ENCODE measurements around the gene FADS3. TPM values are rescaled to one million over a fixed set of nuclear protein-coding genes. Genes with fewer than 3 reads are reported as not detected.

The FADS3 gene
- total RNA-seq, 2 donors from 2014 or later, result 24.8 to 28.4 TPM

DNA sequence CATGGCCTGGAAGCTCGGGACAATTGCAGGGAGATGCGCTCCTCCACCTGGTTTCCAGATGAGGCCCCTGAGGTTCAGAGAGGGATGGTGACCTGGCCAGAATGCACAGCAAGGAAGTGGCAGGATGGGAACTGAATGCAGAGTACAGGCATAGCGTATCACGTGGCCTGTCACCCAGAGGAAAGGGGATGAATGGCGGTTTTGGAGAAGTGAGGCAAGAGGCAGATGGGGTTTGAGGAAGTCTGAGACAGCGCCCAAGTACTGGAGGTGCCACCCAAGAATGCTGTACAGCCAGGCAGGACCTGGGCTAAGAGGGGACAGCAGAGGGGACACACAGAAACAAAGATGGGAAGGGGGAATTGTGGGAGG lies 21.2 kb upstream of the FADS3 start:
- WGBS, 2 experiments (ENCODE audit: insufficient coverage in 1 of 2, insufficient read length in 1 of 2), result 92% methylated on average over 6 of the region's 6 CpGs

DNA sequence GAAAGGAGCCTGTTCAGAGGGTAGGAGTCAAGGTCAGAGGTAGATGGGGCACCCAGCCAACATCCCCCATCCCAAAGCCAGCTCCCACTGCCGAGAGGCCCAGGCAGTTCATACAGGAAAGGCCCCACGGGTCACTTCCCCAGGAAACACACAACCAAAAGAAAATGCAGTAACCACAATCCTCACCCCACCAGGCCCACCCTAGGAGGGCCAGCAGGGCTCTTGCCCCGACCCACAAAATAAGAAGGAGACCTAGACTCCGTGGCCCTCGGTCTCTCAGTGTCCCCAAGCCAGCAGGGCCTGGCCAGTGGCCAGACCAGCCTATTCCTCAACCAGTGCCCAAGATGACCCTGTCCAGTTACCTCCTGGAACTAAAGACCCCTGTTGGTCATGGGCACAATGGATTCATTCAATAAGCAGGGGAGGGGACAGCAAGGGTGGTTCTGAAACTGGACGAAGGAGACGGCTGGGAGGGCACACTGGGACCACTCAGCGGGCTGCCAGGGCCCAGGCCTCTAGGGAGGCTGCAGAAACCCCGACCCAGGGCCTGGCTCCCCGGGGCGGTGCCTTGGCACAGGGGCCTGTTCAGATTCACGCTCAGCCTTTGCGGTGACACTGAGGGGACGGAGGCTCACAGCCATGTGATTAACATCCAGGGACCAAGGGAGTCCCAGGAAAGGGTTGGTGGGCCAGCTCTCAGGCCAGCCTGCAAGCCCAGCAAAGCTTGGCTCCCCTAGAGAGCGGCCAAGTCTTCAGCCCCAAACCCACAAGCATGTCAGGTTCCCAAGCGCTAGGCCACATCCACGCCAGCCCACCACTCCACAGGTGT lies 20.6 kb upstream of the FADS3 start:
- Histone ChIP-seq H3K36me3 (ENCODE audit: control insufficient read depth, insufficient read depth, low read length) (no peaks in the 10 kb centered on the region), H3K27ac (ENCODE audit: low read depth, low read length) (no peak overlapping the region), H3K4me1 (ENCODE audit: control insufficient read depth, insufficient read depth, low read length) (peaks cover 6% of the 10 kb centered on the region), H3K9me3 (ENCODE audit: control insufficient read depth, low read length) (no peaks in the 10 kb centered on the region), H3K4me3 (ENCODE audit: low read length) (no peak overlapping the region), H3K9ac (ENCODE audit: extremely low read depth, low read length, poor library complexity, severe bottlenecking) (no peak overlapping the region), H3K27me3 (ENCODE audit: control insufficient read depth, insufficient read depth, low read length, poor library complexity, severe bottlenecking) (no peaks in the 10 kb centered on the region)
- 91 to 93% methylated on average over 10 to 17 of the region's 17 CpGs for WGBS, 2 experiments (ENCODE audit: insufficient coverage in 1 of 2, insufficient read length in 1 of 2)
- H3K4me3 Mint-ChIP-seq, result no peak overlapping the region
- peaks cover 2% of the 10 kb centered on the region for H3K36me3 Mint-ChIP-seq (ENCODE audit: low read depth)
- H3K9me3 Mint-ChIP-seq, result no peaks in the 10 kb centered on the region
- peaks cover 4% of the 10 kb centered on the region for H3K4me1 Mint-ChIP-seq
- TF ChIP-seq, protein P1, sequence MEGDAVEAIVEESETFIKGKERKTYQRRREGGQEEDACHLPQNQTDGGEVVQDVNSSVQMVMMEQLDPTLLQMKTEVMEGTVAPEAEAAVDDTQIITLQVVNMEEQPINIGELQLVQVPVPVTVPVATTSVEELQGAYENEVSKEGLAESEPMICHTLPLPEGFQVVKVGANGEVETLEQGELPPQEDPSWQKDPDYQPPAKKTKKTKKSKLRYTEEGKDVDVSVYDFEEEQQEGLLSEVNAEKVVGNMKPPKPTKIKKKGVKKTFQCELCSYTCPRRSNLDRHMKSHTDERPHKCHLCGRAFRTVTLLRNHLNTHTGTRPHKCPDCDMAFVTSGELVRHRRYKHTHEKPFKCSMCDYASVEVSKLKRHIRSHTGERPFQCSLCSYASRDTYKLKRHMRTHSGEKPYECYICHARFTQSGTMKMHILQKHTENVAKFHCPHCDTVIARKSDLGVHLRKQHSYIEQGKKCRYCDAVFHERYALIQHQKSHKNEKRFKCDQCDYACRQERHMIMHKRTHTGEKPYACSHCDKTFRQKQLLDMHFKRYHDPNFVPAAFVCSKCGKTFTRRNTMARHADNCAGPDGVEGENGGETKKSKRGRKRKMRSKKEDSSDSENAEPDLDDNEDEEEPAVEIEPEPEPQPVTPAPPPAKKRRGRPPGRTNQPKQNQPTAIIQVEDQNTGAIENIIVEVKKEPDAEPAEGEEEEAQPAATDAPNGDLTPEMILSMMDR (conservative IDR thresholded peaks at IDR 0.05), result no peak
- H3K27me3 Mint-ChIP-seq (ENCODE audit: insufficient read depth), result peaks cover 8% of the 10 kb centered on the region
- DNase-seq, result peak; percentile 31
- no peak overlapping the region for H3K27ac Mint-ChIP-seq

More for the DNA sequence above, 21.2 kb upstream of the FADS3 start:
- Mint-ChIP-seq H3K4me3 (no peak overlapping the region), H3K27ac (no peak overlapping the region), H3K9me3 (no peaks in the 10 kb centered on the region), H3K36me3 (ENCODE audit: low read depth) (peaks cover under 1% of the 10 kb centered on the region), H3K4me1 (peaks cover 4% of the 10 kb centered on the region), H3K27me3 (ENCODE audit: insufficient read depth) (peaks cover 8% of the 10 kb centered on the region)
- H3K27ac ChIP-seq (ENCODE audit: low read depth, low read length), result no peak overlapping the region
- H3K9ac ChIP-seq (ENCODE audit: extremely low read depth, low read length, poor library complexity, severe bottlenecking), result no peak overlapping the region
- TF ChIP-seq, protein P1 (conservative IDR thresholded peaks at IDR 0.05), result no peak
- H3K4me3 ChIP-seq (ENCODE audit: low read length), result no peak overlapping the region
- H3K4me1 ChIP-seq (ENCODE audit: control insufficient read depth, insufficient read depth, low read length), result peaks cover 6% of the 10 kb centered on the region
- no peaks in the 10 kb centered on the region for H3K27me3 ChIP-seq (ENCODE audit: control insufficient read depth, insufficient read depth, low read length, poor library complexity, severe bottlenecking)
- no peaks in the 10 kb centered on the region for H3K9me3 ChIP-seq (ENCODE audit: control insufficient read depth, low read length)
- DNase-seq, result peak; percentile 31
- H3K36me3 ChIP-seq (ENCODE audit: control insufficient read depth, insufficient read depth, low read length), result no peaks in the 10 kb centered on the region

DNA sequence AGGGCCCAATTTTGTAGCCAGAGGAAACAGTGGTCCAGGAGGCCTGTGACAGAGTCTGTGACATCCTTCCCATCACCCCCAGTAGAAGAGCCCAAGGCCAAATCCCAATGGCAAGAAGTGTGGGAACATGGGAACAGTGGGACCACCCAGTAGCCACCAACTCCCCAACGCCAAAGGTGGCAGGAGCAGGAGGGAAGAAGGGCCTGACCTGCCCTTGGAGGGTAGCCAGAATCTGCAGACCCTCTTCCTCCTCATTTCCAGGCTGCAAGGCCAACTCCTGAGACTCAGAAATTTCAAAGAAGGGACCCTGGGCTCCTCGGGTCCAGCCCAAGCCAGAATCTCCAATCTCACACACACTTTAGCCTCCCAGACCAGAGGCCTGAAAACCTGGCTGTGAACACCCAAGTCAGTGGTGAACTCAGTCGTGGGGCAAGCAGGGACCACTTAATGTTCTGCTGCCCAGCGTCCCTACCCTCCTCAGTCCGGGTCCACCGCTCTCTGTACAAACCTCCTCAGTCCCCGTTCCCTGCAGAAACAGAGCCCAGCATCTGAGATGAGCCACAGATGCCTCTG lies 19.9 kb upstream of the FADS3 start:
- no peak for DNase-seq
- H3K27ac Mint-ChIP-seq, result no peak overlapping the region
- TF ChIP-seq, protein P1 (conservative IDR thresholded peaks at IDR 0.05), result no peak
- Histone ChIP-seq H3K36me3 (ENCODE audit: control insufficient read depth, insufficient read depth, low read length) (no peaks in the 10 kb centered on the region), H3K9ac (ENCODE audit: extremely low read depth, low read length, poor library complexity, severe bottlenecking) (no peak overlapping the region), H3K27ac (ENCODE audit: low read depth, low read length) (no peak overlapping the region), H3K9me3 (ENCODE audit: control insufficient read depth, low read length) (no peaks in the 10 kb centered on the region), H3K27me3 (ENCODE audit: control insufficient read depth, insufficient read depth, low read length, poor library complexity, severe bottlenecking) (no peaks in the 10 kb centered on the region), H3K4me3 (ENCODE audit: low read length) (no peak overlapping the region), H3K4me1 (ENCODE audit: control insufficient read depth, insufficient read depth, low read length) (peaks cover 11% of the 10 kb centered on the region)
- H3K36me3 Mint-ChIP-seq (ENCODE audit: low read depth), result peaks cover 6% of the 10 kb centered on the region
- peaks cover under 1% of the 10 kb centered on the region for H3K4me1 Mint-ChIP-seq
- 88 to 90% methylated on average over 2 to 7 of the region's 7 CpGs for WGBS, 2 experiments (ENCODE audit: insufficient coverage in 1 of 2, insufficient read length in 1 of 2)
- no peaks in the 10 kb centered on the region for H3K9me3 Mint-ChIP-seq
- H3K27me3 Mint-ChIP-seq (ENCODE audit: insufficient read depth), result peaks cover 2% of the 10 kb centered on the region
- no peak overlapping the region for H3K4me3 Mint-ChIP-seq
